Activated T-cell treated with anti-CD3 and anti-CD28 coated beads for 48 hours (primary cell): ENCODE results near the gene PRKN.
"Not testable (repeated sequence)": the region's sequence is repeated elsewhere in the genome, so short reads cannot be mapped to it uniquely, and the experiment has no call there.

Source experiments
- DNase-seq: peaks from one replicate; pipeline ENCODE4 v3.0.0-alpha.2; 2020; ENCODE audit warnings: low read depth

Gene PRKN

DNA sequence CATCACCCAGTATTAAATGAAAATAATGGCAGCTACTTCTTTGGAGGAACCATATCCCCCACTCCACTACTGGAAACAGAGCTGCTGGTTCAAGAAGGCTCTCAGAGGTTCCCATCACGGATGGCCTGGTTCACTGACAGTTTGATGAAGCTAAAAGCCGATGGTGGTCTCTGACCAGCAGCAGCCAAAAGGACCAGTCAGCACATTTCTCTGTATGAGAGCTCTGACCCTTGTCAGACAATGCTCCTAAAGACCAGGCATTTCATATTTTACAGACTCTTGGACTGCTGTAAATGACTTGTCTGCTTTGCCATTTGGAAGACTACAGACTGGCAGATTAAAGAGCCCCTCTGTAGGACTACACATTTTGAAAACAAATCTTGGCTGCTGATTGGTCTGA is 16.6 kb downstream of the PRKN start:
- no peak for DNase-seq

DNA sequence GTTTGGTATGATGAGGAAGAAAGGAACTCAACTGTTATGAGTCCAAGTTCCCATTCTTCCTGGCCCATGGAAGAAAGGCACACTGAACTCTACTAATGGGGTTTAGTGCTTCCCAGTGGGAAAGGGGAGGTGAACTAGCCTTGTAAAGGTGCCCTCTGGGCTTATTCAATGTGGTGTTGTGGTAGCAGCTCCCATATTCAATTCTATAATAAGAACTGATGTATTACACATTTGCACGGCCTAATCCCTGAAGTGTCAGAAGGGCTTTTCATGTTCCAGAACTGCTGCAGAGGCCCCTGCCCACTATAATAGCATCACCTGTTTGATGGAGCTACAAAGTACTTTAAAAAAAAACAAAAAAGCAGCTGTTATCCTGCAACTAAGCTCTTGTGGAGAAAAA is 17.1 kb downstream of the PRKN start:
- no peak for DNase-seq

DNA sequence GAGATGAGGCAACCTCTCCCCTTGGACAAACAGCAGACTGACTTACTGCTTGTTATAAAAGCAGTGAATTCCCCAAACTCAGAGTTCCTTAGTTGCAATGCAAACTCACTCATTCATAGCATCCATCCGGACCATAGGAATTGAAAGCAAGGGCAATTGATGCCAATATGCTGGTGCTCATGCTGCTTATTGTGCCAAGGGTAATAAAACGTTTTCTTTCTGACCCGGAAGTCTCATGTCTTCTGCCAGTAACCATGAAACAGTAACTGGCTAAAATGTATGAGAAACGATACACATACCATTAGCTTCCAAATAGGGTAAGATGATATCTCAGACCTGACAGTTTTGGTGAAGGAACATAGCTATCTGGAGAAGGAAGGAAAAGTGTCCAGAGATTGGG is 18.1 kb downstream of the PRKN start:
- DNase-seq = no peak

DNA sequence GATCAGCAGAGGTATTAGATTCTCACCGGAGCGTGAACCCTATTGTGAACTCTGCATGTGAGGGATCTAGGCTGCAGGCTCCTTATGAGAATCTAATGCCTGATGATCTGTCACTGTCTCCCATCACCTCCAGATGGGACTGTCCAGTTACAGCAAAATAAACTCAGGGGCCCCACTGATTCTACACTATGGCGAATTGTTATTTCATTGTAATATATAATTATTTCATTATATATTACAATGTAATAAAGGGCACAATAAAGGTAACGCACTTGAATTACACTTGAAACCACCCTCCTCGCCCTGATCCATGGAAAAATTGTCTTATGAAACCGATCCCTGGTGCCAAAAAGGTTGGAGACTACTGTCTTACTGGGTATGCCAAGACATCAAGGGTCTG is 18.6 kb downstream of the PRKN start:
- no peak for DNase-seq

DNA sequence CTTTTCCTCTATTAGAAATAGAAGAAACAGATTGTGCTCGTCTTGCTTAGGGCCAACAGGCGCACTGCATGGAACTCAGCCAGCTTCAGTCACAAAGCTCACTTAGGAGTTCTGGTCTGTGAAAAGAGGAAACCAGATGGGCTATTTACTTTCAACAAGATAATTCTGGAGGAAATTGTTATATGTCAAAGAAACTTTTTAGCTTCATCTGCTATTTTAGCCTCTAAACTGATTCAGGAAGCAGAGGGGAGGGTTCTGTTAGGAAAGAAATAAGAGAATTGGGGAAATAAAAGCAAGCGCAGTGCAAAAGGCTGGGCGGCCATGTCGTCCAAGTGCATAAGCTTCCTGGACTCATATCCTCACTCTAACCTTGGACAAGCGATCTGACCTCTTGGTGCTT is 21.3 kb downstream of the PRKN start:
- no peak for DNase-seq

DNA sequence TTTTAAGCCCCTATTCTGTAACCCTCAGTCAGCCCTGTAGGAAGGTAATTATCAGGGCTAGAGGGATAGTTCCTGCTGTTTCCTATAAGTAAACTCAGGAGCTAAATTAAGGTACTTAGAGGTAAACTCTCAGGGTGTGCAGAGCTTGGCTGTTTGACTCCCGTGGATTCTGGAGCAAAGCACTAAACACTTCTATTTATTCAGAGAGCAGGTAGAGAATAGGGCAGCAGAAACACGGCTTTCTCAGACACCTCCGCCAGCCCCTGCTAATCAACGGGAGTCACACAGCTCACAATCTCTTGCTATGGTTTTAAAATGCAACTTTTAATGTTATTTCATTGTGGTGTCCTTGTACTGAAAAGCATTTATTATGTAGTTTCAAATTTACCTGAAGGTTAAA is 21.8 kb downstream of the PRKN start:
- no peak for DNase-seq

DNA sequence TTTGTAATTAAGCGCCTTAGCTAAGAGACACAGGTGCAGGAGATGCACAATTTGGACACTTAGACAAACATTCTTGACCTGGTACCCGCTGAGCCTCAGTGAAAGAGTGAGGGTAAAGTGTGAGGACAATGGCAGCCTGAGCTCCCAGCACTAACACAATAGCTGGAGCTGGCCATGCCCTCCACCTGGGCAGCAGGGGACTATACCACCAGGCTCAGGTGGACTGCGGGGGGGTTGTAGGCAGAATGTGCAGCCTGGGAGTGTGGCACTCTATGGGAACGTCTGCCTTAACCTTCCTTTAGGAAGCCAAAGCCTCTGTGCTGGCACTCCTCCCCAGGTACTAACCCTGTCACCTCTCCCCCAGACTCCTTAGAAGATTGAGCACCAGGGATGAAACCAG is 23.6 kb downstream of the PRKN start:
- no peak for DNase-seq

DNA sequence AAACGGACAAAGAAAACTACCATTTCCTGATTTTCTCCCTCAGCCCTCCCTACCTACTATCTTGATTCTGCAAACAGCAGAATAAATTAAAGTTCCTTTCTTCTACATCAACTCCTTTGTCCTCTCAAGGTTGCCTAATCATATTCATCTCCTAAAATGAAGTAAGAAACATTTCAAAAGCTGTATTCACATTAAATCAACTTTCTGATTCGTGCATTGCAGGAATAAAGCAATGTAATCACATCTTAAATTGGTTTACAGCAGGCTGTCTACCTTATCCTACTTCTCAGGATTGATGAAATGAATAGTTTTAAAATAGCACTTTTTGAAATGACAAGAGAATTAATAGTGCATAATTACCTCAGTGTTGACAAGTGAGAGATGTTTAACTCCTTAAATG is 25.1 kb downstream of the PRKN start:
- no peak for DNase-seq

DNA sequence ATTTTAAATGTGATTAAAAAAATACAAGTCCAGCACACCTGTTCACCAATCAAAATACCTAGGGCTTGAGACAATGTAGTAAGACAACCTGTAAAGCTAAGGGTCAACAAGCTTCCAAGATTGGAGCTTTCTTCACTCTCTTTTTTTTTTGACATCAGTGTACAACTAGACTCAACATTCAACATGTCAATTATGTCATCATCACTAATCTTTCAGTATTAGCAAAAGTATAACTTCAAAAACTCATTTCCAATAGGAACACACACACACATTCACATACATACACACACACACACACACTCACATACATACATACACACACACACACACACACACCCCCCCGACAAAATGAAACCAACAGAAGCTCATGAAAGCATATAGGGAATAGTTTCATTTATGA is 26.0 kb downstream of the PRKN start:
- no peak for DNase-seq

DNA sequence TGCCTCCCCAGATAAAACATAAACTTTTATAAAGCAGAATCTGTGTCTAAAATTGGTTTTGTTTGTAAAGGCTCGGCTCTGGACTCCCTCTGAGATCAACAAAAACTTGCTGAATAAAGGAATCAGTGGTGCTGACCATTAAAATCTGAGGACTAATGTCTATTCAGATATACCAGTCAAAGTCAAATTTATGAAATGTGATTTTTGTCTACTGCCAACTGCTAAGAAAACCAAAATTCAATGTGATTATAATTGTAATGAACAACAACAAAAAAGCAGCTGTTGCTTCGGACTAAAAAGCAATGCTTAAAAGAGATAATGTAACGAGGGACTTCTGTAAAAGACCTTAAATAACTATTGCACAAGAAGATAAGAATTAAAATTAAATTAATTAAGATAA is 26.6 kb downstream of the PRKN start:
- no peak for DNase-seq

DNA sequence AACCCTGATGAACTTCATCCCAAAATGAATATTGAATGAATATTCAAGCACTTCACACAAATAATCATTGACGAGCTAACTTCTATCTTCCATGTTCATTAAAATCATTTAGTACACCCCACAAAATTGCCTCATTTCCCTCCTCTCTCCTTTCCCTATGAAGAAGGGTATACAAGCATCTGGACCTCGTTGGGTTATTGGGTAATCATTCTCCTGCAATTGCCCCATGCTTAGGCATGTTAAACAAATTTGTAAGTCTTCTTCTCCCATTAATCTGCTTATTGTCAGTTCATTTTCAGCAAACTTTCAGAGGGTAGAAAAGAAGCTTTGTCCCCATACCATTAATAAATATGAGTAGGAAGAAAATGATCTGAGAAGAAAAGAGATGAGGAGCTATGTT is 27.6 kb downstream of the PRKN start:
- no peak for DNase-seq

DNA sequence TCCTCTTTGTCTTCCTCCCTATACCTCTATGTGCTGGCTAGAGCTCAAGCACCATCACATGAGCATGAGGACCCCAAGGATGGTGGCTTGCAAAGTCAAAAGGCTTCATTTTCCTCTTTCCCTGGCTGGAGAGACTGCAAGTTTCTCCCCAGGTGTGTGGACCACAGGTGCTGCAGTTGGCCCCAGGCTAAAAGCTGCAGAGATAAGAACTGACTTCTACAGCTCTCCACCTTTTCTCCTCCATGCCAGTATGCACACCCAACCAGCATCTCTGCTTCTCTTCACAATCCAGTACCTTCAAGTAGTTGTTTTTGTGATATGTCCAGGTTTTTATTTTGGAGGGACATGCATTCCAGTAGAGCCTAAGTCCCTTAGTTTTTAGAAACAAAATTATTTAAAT is 29.1 kb downstream of the PRKN start:
- DNase-seq = no peak

DNA sequence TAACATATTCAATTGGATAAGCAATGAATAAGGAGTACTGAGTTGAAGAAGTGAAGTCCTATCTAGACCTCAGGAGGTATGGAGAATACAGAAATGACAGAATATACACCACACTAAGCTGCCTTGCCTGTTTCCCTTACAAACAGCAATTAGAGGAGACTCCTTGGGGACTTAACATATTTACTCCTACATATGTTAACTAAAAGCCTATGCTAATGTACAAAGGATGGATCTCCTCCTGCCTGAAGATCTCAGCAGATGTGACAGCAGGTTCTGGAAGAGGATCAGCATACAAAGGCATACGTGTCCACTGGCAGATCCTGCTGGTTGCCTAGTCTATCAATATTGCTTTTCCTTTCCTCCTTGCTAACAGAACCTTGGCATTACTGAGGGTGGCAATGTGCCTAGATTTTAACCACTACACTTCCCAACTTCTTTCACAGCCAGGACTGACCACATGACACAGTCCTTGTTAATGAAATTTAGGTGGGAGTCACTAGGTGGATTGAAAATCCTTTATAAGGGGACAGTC is 29.6 kb downstream of the PRKN start:
- no peak for DNase-seq

DNA sequence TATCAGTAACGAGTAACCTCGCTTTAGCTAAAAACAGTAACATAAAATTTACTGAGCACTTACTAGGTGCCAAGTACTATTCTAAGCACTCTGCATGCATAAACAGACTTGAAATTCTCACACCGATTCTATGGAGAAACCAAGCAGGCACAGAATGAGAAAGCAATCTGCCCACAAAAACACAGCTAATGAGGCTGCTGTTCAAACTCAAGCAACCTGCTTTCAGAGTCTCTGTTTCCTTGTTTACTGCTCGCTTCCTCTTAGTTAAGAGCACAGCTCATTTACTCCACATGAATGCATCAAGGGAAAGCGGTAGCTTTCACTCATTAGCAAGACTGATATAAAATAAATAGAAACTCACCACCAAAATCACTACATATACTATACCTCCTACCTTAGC is 37.4 kb downstream of the PRKN start:
- no peak for DNase-seq

DNA sequence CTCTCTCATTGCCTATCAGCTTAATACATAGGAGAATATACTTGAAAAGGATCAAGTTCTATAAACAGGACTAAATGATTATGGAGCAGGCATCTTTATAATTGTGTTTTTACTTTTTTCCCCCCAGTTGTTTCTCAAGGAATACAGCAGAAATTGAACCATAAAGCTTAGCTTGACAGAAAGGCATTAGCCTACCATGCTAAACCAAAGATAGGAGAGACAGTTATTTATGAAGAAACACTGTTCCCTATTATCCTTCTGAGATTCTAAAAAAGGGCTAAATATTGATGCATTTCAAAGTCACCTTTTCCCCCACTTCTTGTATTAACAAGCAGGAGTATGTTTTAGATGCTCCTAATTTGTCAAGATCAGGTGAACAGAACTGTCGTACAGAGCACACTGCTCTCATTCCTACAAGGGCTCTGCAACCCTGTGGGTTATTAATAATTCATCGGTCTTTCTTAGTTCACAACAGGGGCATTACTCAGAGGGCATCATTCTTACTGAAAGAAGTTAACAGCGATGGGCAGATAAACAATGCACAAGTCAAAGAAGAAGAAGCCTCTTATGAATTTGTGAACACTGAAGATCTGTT is 38.7 kb downstream of the PRKN start:
- DNase-seq = no peak

DNA sequence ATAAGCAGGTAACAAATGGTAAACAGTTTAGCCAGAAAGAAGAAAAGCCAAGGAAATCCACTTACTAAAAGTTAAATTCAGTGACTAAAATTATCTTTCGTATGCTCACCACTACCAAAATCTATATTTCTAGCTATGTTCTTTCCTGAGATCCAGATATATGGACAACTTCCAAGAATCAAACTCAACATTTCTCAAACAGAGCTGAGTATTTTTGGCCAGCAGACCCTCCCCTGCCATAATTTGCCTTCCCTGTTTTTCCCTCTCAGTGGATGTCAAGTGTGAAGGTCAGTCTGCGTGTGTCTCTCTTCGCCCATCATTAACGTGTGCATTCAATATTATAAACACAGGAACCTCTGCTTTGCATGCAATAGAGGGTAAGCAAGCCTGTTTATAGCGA is 42.0 kb downstream of the PRKN start:
- no peak for DNase-seq

DNA sequence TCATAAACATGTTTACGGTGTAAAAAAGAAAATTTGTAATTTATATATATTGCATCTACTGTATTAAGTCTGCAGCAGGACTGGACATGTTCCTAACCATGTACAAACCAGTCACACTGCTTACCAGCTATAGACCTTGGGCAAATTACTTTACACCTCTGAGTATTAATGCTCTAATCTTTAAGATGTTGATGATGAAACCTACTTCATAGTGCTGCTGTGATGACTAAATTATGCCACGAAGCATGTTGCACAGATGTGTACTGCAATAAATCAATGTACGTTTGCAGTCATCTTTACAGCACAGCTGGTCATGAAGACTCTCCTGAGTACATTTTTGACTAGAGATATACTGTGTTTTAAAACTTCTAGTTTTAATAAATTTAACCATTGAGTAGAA is 42.6 kb downstream of the PRKN start:
- DNase-seq = no peak

DNA sequence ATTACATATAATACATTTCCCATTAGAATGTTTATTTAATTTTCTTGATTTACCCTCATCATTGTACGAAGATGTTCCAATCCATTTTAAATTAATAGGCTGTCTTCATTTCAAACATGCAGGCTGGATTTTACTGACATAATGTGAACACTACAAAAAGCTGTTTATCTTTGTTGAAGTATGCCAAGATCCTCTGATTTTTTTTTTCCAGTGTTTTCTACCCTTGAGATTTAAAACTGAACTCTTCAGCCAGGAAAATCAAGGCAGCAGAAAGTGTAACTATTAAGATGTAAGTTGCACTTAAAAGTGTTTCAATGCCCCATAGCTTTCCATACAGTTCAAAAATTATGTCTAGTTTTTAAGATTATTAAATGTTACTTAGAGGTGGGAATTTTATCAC is 43.5 kb downstream of the PRKN start:
- no peak for DNase-seq

DNA sequence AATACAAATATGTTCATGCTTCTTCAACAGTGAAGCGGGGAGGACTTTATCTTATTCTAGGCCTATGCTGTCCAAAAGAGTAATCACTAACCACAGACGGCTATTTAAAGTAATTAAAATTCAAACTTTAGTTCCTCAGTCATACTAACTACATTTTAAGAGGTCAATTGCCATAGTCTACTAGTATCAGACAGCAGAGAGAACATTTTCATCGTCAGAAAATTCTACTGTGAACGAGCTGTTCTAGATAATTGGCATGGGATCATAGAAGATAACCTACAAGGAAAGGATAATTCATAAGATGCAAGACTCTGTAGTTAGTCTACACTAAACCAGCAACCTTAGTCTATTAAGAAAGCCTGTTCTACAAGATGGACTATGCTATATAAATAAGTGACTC is 44.4 kb downstream of the PRKN start:
- no peak for DNase-seq

DNA sequence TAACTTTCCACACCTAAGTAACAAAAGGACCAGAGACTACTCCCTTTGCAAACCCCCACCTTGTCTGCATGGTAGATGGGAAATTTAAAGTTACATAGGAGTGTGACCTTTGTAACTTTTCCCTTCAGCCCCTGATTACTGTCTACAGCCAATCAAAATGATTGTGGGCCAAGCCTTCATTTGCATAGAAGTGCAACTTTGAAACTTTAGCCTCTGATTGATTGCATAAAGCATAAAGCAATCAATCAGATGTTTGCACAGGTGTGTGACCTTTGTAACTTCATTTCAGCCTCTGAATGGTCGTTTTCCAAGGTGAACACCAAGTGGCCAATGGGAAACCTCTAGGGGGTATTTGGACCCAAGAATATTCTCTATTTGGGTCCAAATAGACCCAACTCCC is 46.1 kb downstream of the PRKN start:
- DNase-seq = no peak

DNA sequence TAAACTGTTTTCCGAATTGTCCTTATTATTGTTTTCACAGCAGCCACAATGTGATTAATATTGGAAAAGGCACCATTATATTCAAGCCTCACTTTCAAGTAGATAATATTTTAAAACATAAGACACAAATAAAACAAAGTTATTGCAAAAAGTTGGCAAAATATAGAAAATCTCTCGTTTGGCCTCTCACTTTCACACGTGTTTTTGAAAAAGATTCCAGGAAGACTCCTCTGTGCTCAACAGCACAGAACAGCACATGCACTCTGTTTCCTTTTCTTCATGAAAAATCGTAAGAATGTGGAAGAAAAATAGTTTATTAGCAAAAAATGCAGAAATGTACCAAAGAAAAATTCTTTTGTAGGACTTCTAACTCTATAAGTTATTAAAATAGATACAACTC is 46.7 kb downstream of the PRKN start:
- DNase-seq = no peak

DNA sequence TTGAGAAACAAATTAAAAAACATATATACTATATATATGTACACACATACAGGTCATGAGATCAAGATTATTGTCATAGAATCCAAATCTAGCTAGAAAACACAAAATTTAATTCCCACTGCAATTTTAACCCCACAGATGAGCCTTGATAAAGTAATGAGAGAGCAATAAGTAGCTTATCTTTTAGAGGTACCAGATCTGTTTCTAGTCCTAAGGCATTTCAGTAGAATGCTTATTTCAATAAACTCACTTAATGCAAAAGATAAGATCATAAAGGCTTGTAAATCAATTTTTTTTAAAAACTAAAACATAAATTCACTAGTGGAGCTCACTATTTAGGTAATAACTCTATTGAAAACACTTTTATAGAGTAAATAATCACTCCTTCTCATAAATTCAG is 47.2 kb downstream of the PRKN start:
- no peak for DNase-seq

DNA sequence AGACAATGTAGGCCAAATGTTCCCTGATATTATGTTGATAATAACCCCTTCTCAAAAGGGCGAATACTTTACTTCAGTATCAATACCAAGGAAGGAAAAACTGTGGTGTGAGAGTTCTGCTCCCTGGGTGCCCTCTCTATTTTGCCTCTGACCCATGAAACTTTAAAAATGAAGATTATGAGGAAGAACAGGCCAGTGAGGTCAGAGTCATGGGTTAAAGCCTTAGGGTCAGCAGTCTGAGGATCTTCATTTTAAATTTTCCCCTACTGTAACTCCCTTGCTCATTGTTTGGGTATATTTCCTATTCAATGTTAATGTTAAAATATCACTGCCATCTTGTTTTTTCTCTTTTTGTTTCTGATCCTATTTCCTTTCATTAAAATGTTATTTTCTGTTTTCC is 47.9 kb downstream of the PRKN start:
- DNase-seq = no peak

DNA sequence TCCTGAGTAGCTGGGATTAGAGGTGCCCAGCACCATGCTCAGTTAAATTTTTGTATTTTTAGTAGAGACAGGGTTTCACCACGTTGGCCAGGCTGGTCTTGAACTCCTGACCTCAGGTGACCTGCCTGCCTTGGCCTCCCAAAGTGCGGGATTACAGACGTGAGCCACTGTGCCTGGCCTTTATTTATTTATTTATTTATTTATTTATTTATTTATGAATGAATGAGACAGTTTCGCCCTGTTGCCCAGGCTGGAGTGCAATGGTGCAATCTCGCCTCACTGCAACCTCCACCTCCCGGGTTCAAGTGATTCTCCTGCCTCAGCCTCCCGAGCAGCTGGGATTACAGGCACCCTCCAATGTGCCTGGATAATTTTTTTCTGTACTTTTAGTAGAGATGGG is 48.7 kb downstream of the PRKN start:
- not testable (repeated sequence) for DNase-seq

DNA sequence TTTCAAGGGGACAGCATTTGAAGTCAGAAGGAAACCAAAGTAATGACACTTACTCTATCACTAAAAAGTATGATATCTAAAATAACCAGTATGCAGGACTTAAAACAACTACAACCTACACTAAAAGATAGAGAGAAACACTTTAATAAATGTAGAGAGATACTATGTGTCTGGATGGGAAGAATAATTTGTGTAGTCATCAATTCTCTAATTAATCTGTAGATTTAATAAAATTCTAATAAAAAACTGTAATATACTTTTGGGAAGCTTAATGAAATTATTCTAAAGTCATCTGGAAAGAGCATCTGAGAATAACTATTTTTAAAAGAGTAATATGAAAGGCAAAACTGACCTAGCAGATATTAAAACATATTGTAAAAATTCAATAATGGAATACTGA is 52.1 kb downstream of the PRKN start:
- DNase-seq = no peak
